Measurements from ENCODE around the gene F10. TPM values are rescaled to one million over a fixed set of nuclear protein-coding genes. Genes with fewer than 3 reads are reported as not detected.

Gene F10
- total and polyA plus RNA-seq, 3 donors from 2014 or later, result 19.9 to 33.7 (median 31.9) TPM

DNA sequence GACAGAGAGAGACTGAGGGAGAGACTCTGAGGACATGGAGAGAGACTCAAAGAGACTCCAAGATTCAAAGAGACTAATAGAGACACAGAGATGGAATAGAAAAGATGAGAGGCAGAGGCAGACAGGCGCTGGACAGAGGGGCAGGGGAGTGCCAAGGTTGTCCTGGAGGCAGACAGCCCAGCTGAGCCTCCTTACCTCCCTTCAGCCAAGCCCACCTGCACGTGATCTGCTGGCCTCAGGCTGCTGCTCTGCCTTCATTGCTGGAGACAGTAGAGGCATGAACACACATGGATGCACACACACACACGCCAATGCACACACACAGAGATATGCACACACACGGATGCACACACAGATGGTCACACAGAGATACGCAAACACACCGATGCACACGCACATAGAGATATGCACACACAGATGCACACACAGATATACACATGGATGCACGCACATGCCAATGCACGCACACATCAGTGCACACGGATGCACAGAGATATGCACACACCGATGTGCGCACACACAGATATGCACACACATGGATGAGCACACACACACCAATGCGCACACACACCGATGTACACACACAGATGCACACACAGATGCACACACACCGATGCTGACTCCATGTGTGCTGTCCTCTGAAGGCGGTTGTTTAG is 3.3 kb upstream of the F10 start:
- peak; percentile 4 for DNase-seq
- Histone ChIP-seq H3K27ac (no peak overlapping the region), H3K36me3 (ENCODE audit: low read depth, missing control alignments) (no peaks in the 10 kb centered on the region), H3K4me3 (no peak overlapping the region), H3K4me1 (peaks cover 8% of the 10 kb centered on the region), H3K27me3 (no peaks in the 10 kb centered on the region), H3K9me3 (no peaks in the 10 kb centered on the region)
- 88 to 89% methylated on average over 16 of the region's 16 CpGs for WGBS, 2 donors
- intact Hi-C loops (cut with DNase I; ENCODE audit: low total_unique reads), result no loop called here
- TF ChIP-seq, protein P1, sequence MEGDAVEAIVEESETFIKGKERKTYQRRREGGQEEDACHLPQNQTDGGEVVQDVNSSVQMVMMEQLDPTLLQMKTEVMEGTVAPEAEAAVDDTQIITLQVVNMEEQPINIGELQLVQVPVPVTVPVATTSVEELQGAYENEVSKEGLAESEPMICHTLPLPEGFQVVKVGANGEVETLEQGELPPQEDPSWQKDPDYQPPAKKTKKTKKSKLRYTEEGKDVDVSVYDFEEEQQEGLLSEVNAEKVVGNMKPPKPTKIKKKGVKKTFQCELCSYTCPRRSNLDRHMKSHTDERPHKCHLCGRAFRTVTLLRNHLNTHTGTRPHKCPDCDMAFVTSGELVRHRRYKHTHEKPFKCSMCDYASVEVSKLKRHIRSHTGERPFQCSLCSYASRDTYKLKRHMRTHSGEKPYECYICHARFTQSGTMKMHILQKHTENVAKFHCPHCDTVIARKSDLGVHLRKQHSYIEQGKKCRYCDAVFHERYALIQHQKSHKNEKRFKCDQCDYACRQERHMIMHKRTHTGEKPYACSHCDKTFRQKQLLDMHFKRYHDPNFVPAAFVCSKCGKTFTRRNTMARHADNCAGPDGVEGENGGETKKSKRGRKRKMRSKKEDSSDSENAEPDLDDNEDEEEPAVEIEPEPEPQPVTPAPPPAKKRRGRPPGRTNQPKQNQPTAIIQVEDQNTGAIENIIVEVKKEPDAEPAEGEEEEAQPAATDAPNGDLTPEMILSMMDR (IDR thresholded peaks at IDR 0.05), result no peak
- TF ChIP-seq POLR2A (IDR thresholded peaks at IDR 0.05), result no peak

DNA sequence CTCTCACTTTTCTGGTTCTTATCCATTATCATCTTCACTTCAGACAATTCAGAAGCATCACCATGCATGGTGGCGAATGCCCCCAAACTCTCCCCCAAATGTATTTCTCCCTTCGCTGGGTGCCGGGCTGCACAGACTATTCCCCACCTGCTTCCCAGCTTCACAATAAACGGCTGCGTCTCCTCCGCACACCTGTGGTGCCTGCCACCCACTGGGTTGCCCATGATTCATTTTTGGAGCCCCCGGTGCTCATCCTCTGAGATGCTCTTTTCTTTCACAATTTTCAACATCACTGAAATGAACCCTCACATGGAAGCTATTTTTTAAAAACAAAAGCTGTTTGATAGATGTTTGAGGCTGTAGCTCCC is 2.8 kb upstream of the F10 start:
- Histone ChIP-seq H3K9me3 (no peaks in the 10 kb centered on the region), H3K4me3 (no peak overlapping the region), H3K36me3 (ENCODE audit: low read depth, missing control alignments) (no peaks in the 10 kb centered on the region), H3K4me1 (peaks cover 8% of the 10 kb centered on the region), H3K27me3 (no peaks in the 10 kb centered on the region), H3K27ac (no peak overlapping the region)
- no peak for TF ChIP-seq POLR2A (IDR thresholded peaks at IDR 0.05)
- TF ChIP-seq, protein P1 (IDR thresholded peaks at IDR 0.05), result no peak
- intact Hi-C loops (cut with DNase I; ENCODE audit: low total_unique reads), result no loop called here
- WGBS, 2 donors, result 91 to 92% methylated on average over 7 of the region's 7 CpGs
- DNase-seq, result no peak

DNA sequence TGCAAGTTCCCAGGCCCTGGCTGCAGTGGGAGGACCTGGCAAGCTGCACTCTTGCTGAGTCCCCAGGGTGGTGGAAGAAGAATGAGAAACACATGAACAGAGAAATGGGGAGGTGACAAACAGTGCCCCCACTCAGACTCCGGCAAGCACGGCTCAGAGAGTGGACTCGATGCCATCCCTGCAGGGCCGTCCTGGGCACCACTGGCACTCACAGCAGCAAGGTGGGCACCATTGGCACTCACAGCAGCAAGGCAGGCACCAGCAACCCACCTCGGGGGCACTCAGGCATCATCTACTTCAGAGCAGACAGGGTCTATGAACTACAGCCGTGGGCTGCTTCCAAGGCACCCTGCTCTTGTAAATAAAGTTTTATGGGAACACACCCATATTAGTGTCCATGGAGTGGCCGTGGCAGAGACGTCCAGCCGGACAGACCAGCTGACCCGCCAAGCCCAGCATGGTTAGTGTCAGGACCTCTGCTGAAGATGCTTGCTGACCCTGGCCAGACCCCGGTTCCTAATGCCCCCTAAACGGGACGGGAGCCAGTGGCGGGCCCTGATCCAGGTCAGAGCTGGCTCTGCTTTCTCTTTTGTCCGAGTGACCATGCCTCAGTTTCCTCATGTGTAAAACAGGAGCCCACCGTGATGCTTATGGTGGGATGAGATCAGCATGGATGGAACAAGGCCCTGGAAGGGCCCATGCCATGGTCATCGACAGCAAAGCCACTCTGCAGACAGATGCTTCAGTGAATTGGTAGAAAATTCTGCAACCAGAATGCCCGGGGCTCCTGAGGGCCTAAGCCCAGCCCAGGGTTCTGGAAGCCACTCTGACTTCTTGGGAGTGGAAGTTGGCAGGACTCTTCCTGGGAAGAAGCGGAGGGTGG is 2.1 kb upstream of the F10 start:
- TF ChIP-seq POLR2A (IDR thresholded peaks at IDR 0.05), result no peak
- H3K27ac ChIP-seq, result no peak overlapping the region
- peak; percentile 9 for DNase-seq
- intact Hi-C loops (cut with DNase I; ENCODE audit: low total_unique reads), result no loop called here
- WGBS, 2 donors, result 87 to 91% methylated on average over 7 to 19 of the region's 19 CpGs
- H3K4me3 ChIP-seq, result no peak overlapping the region
- H3K9me3 ChIP-seq, result no peaks in the 10 kb centered on the region
- peaks cover 8% of the 10 kb centered on the region for H3K4me1 ChIP-seq
- no peaks in the 10 kb centered on the region for H3K27me3 ChIP-seq
- no peaks in the 10 kb centered on the region for H3K36me3 ChIP-seq (ENCODE audit: low read depth, missing control alignments)

DNA sequence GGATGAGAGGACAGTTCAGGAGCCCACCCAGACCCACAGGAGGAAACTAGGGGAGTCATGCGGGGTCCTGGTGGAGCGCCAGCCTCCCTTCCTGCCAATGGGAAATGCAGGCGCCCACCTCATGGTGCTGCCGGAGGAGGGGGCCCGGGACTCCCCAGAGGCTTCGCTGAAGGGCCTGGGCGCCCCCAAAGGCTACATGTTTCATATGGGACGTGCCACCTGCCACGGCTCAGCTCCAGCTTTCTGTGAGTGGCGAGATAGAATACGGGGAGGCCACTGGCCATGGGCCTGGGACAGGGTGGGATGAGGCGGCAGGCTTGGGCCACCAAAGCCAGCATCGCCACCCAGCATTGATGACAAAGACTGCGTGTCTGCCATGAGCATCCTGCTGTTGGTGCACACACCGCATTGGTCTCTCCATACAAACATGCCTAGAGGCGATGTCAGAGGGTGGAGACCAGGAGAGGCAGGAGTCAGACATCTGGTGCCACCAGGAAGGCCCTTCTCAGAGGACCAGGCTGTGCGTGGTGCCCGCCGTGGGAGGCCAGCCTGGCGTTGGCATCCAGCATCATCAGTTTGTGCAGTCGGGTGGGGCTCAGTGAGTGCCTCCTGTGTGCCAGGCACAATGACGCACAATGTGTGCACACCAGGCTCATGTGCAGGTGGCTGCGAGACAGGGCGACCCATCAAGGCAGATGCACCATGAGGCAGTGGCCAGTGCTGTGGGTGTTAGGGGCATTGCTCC is 1.2 kb upstream of the F10 start:
- H3K36me3 ChIP-seq (ENCODE audit: low read depth, missing control alignments), result no peaks in the 10 kb centered on the region
- H3K27me3 ChIP-seq, result no peaks in the 10 kb centered on the region
- WGBS, 2 donors, result 92 to 94% methylated on average over 13 to 23 of the region's 24 CpGs
- peak overlapping the region; percentile 82 to 89 for H3K27ac ChIP-seq
- no peak overlapping the region for H3K4me3 ChIP-seq
- TF ChIP-seq, protein P1 (IDR thresholded peaks at IDR 0.05), result no peak
- TF ChIP-seq POLR2A (IDR thresholded peaks at IDR 0.05), result no peak
- H3K4me1 ChIP-seq, result peaks cover 8% of the 10 kb centered on the region
- no peaks in the 10 kb centered on the region for H3K9me3 ChIP-seq
- intact Hi-C loops (cut with DNase I; ENCODE audit: low total_unique reads), result no loop called here
- peak; percentile 13 for DNase-seq

DNA sequence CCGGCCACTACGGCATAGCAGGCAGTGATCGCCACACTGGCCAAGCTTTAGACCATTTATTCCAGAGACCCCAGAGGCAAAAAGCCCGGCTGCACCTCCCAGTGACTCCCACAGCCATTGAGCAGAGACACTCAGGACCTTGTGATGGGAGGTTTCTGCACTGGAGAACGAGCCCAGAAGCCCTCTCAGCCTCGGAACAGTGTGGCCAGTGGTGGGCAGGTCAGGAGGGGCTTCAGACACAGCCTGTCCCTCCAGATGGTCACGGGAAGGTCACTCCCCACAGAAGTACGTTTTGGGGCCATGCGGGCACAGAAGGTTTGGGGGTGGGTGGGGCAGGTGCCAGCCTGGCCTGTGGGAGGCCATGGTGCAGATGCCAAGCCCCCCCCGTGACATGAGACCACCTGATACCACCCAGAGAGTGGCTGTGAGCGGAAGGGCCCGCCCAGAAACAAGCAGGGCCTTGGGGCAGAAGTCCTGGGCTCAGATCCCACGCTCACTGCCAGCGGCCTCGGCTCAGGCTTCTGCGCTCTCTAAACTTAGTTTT is 599 bp upstream of the F10 start:
- intact Hi-C loops (cut with DNase I; ENCODE audit: low total_unique reads), result no loop called here
- Histone ChIP-seq H3K4me3 (no peak overlapping the region), H3K27me3 (no peaks in the 10 kb centered on the region), H3K27ac (peak overlapping the region; percentile 82 to 89), H3K4me1 (peaks cover 8% of the 10 kb centered on the region), H3K36me3 (ENCODE audit: low read depth, missing control alignments) (no peaks in the 10 kb centered on the region), H3K9me3 (no peaks in the 10 kb centered on the region)
- WGBS, 2 donors, result 42 to 46% methylated on average over 9 to 16 of the region's 16 CpGs
- TF ChIP-seq, protein P1 (IDR thresholded peaks at IDR 0.05), result no peak
- TF ChIP-seq POLR2A (IDR thresholded peaks at IDR 0.05), result no peak
- peak; percentile 10 for DNase-seq
